Mucosa of descending colon (tissue), 3 donors: ENCODE measurements around the gene HOXD3. TPM values are rescaled to one million over a fixed set of nuclear protein-coding genes. Genes with fewer than 3 reads are reported as not detected.

Source experiments
- ATAC-seq: fragments of 200-7000 bp; cut with Tn5 transposase; one replicate; pipeline ENCODE4 v1.9.1; 2020; ENCODE audit warnings: mild to moderate bottlenecking, moderate library complexity
- DNase-seq, 3 donors: peaks; one replicate each; pipeline ENCODE4 v3.0.0-alpha.2; 2020
- H3K36me3 ChIP-seq: fragments of 200-600 bp; one replicate; pipeline ENCODE4 v1.8.0; 2021; ENCODE audit warnings: low read depth, mild to moderate bottlenecking
- H3K4me1 ChIP-seq: fragments of 200-600 bp; one replicate; pipeline ENCODE4 v1.8.0; 2021; ENCODE audit warnings: low read depth, mild to moderate bottlenecking
- H3K4me3 ChIP-seq: fragments of 200-600 bp; one replicate; pipeline ENCODE4 v1.8.0; 2021; ENCODE audit warnings: mild to moderate bottlenecking
- H3K9me3 ChIP-seq: fragments of 200-600 bp; one replicate; pipeline ENCODE4 v1.8.0; 2021; ENCODE audit warnings: mild to moderate bottlenecking
- intact Hi-C, 2 donors: fragments of 100-400 bp; cut with DNase I in 1 of 2; cut with micrococcal nuclease in 1 of 2; formaldehyde crosslinking; loops; one replicate each; pipeline versions ENCODE4 v1.11.0 to v1.11.1; 2022; cut with DNase I, micrococcal nuclease
- total RNA-seq, 3 donors: library from RNA; stranded (reverse); fragmentation: NEBNext Ultra II Directional in 2 of 3; extraction: Animal tissue kit (Norgen Biotek cat#: 25700) in 2 of 3; gene quantifications; one replicate each; pipeline versions ENCODE4 v1.2.1 to v1.2.4, GENCODE V29; 2021 to 2023
- TF ChIP-seq, protein P1 (sequence below): fragments of 200-600 bp; IDR thresholded peaks from one replicate; pipeline ENCODE4 v1.8.0; 2022; ENCODE audit warnings: antibody characterized with exemption, mild to moderate bottlenecking
- donor health status: DM: no; HTN: no; CAD: no; lungs with moderate emphysema.
- donor health status: DM: no; HTN: no; CAD: no.
- donor health status: DM: no; HTN: yes; CAD: no.

HOXD3 gene
- total RNA-seq, 3 donors from 2014 or later, result 5.8 to 7.0 (median 6.0) TPM

DNA sequence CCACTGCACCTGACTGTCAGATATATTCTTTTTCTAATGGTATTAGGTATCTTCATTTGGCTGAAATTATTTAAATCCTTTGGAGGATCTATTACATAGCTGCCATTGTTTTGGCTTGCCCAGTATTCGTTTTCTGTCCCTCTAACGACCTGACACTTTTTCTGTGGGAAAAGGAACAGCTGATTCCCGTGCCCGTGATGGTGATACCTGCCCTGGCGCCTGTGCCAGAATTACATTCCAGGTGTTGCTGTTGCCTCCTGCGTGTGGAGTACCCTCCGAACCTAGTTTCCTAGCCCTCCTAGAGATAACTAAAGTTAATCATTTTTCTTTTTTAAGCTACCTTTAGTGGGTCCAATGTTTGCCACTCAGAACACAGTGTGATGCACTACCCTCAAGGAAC, 45.4 kb downstream of the HOXD3 start:
- no peak for ATAC-seq
- intact Hi-C loops, result no loop called here
- no peaks in the 10 kb centered on the region for H3K36me3 ChIP-seq
- no peak for DNase-seq
- H3K9me3 ChIP-seq, result no peaks in the 10 kb centered on the region
- TF ChIP-seq, protein P1, sequence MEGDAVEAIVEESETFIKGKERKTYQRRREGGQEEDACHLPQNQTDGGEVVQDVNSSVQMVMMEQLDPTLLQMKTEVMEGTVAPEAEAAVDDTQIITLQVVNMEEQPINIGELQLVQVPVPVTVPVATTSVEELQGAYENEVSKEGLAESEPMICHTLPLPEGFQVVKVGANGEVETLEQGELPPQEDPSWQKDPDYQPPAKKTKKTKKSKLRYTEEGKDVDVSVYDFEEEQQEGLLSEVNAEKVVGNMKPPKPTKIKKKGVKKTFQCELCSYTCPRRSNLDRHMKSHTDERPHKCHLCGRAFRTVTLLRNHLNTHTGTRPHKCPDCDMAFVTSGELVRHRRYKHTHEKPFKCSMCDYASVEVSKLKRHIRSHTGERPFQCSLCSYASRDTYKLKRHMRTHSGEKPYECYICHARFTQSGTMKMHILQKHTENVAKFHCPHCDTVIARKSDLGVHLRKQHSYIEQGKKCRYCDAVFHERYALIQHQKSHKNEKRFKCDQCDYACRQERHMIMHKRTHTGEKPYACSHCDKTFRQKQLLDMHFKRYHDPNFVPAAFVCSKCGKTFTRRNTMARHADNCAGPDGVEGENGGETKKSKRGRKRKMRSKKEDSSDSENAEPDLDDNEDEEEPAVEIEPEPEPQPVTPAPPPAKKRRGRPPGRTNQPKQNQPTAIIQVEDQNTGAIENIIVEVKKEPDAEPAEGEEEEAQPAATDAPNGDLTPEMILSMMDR, result no peak
- no peak overlapping the region for H3K4me3 ChIP-seq
- H3K4me1 ChIP-seq, result no peaks in the 10 kb centered on the region

DNA sequence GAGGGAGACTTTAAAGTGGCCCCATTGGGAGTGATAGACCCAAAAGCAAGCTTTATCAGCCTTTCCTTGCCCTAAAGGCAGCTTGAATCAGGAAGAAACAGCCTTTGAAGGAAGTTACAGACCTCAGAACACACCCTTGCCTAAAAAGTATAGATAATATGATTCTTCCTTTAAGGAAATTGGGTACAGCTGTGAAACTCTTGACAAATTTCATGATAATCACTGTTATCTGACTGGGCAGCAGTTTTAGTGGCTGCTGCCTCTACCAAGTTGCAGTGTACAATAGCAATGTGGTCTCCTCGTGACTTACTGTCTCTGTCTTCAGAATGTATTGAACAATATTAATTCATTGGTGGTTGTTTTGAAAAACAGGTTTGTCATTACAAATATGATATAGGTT, 48.0 kb downstream of the HOXD3 start:
- H3K36me3 ChIP-seq, result no peaks in the 10 kb centered on the region
- ATAC-seq, result no peak
- no peak overlapping the region for H3K4me3 ChIP-seq
- intact Hi-C loops, result no loop called here
- no peaks in the 10 kb centered on the region for H3K4me1 ChIP-seq
- no peaks in the 10 kb centered on the region for H3K9me3 ChIP-seq
- DNase-seq, result no peak
- TF ChIP-seq, protein P1, result no peak

DNA sequence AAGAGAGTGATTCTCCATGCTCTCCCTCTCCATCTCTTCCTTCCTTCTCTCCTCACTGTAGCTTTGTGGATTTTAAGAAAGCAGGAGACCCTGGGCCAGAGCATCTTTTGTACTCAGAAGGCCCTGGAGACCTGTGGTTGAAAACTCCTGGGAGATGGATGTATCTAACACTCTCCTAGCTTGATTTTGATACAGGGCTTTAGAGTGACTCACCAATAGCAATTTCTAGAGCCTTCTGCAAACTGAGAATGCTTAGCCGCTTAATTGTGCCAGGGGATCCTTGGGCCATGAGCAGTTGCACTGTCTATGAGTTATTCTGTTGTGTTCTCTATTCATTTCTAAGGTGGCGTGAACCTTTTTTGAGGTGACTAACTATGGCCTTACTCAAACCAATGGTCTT, 49.0 kb downstream of the HOXD3 start:
- intact Hi-C loops, result no loop called here
- Histone ChIP-seq H3K4me3 (no peak overlapping the region), H3K9me3 (no peaks in the 10 kb centered on the region), H3K36me3 (no peaks in the 10 kb centered on the region), H3K4me1 (no peaks in the 10 kb centered on the region)
- DNase-seq (no peak), ATAC-seq (no peak)
- TF ChIP-seq, protein P1, result no peak

DNA sequence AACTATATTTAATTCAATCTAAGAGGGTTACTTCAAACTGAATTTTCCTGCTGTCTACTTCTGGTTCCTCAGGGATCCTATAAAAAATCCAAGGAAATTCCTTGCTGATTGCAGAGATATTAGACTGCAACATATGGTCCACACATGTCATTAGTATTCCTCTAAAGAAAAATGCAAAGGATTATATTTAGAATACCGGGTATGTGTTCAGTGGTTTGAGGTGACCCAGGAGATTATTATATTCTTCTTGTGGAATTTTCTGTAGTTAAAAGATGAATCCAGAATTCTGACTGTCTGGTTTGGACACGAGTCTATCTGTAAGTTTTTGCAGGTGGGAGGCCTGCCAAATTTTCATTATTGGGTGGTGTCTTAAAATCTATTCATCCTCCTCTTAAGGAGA, 49.6 kb downstream of the HOXD3 start:
- no peaks in the 10 kb centered on the region for H3K36me3 ChIP-seq
- no peak overlapping the region for H3K4me3 ChIP-seq
- intact Hi-C loops, result no loop called here
- no peaks in the 10 kb centered on the region for H3K9me3 ChIP-seq
- no peak for DNase-seq
- TF ChIP-seq, protein P1, result no peak
- ATAC-seq, result no peak
- H3K4me1 ChIP-seq, result no peaks in the 10 kb centered on the region

DNA sequence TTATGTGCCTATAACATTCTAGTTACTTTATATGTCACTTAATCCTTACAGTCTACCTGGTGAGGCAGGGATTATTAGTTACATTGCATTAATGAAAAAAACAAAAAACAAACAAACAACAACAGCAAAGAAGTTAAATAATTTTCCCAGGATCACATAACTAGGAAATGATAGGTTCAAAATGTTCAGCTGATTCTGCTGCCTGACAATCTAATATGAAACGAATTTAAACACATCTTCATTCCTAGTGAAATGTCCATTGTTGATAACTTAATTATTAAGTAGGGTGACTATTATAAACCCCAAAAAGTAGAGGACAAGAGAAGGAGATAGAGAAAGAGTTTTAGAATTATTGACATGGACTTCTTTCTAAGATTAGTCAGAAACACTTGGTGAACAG, 54.0 kb downstream of the HOXD3 start:
- ATAC-seq, result no peak
- Histone ChIP-seq H3K9me3 (no peaks in the 10 kb centered on the region), H3K36me3 (no peaks in the 10 kb centered on the region), H3K4me3 (no peak overlapping the region), H3K4me1 (no peaks in the 10 kb centered on the region)
- intact Hi-C loops, result no loop called here
- DNase-seq, result no peak
- TF ChIP-seq, protein P1, result no peak

DNA sequence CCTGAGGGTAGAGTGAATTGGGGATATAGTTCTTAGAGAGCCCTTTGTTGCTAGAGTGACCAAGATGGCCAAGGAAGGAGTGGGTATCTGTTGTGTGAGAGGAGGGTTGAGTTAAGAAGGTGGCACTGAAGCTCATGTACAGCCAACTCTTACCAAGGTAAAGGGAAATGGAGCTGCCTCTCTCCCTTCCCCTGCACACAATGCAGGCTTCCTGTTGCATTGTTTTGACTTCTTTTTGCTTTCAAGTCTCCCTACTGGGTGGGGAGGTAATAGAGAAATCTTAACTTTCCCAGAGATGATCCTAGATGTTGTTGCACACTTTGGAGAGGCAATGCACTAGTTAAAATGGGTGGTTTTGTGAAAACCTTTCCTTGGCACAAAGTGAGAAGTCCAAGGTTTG, 55.2 kb downstream of the HOXD3 start:
- ATAC-seq (no peak), DNase-seq (no peak)
- no peaks in the 10 kb centered on the region for H3K9me3 ChIP-seq
- H3K4me3 ChIP-seq, result no peak overlapping the region
- H3K36me3 ChIP-seq, result no peaks in the 10 kb centered on the region
- H3K4me1 ChIP-seq, result no peaks in the 10 kb centered on the region
- TF ChIP-seq, protein P1, result no peak
- intact Hi-C loops, result no loop called here
